Measurements from ENCODE around the gene KIF26B.

KIF26B gene

GRCh38 chr1:245234217-245235081 is 79.7 kb downstream of the KIF26B start:
- DNase-seq, result peak in 43 of 56 donors; percentile 4 to 70 (median 24)

- peak in 1 of 56 donors; percentile 9 for DNase-seq
These were observed 80.4 kb downstream of the KIF26B start for GRCh38 chr1:245235156-245235555.

GRCh38 chr1:245240648-245241165 is 85.9 kb downstream of the KIF26B start:
- DNase-seq, result no peak

- no peak for DNase-seq
These were observed 86.8 kb downstream of the KIF26B start for GRCh38 chr1:245241526-245242130.

- DNase-seq, result no peak
These were observed 88.2 kb downstream of the KIF26B start for GRCh38 chr1:245242989-245243388.

- no peak for DNase-seq
These were observed 90.4 kb downstream of the KIF26B start for GRCh38 chr1:245245021-245245667.

GRCh38 chr1:245246433-245246832 is 91.6 kb downstream of the KIF26B start:
- DNase-seq, result no peak

- no peak for DNase-seq
These were observed 92.6 kb downstream of the KIF26B start for GRCh38 chr1:245247356-245247755.

- no peak for DNase-seq
These were observed 93.0 kb downstream of the KIF26B start for GRCh38 chr1:245247801-245248200.

GRCh38 chr1:245248231-245248731 is 93.5 kb downstream of the KIF26B start:
- no peak for DNase-seq

GRCh38 chr1:245255783-245256182 is 101.0 kb downstream of the KIF26B start:
- DNase-seq, result no peak

GRCh38 chr1:245256528-245256927 is 101.7 kb downstream of the KIF26B start:
- no peak for DNase-seq

- peak in 7 of 56 donors; percentile 3 to 25 (median 9) for DNase-seq
These were observed 103.6 kb downstream of the KIF26B start for GRCh38 chr1:245258271-245258920.

GRCh38 chr1:245260110-245260882 is 105.5 kb downstream of the KIF26B start:
- DNase-seq, result no peak

- DNase-seq, result no peak
These were observed 106.1 kb downstream of the KIF26B start for GRCh38 chr1:245260883-245261282.

- no peak for DNase-seq
These were observed 107.0 kb downstream of the KIF26B start for GRCh38 chr1:245261786-245262185.

- no peak for DNase-seq
These were observed 108.8 kb downstream of the KIF26B start for GRCh38 chr1:245263529-245264095.

- DNase-seq, result no peak
These were observed 109.4 kb downstream of the KIF26B start for GRCh38 chr1:245264226-245264625.

GRCh38 chr1:245266105-245266504 is 111.3 kb downstream of the KIF26B start:
- DNase-seq, result no peak

GRCh38 chr1:245270063-245270462 is 115.3 kb downstream of the KIF26B start:
- no peak for DNase-seq

Data from nucleus accumbens (tissue), 56 donors.